ENCODE measurements around the gene NFILZ. TPM values are rescaled to one million over a fixed set of nuclear protein-coding genes. Genes with fewer than 3 reads are reported as not detected.

Gene NFILZ
- total RNA-seq, 6 donors from 2014 or later = not detected

- no peaks in the 10 kb centered on the region for H3K36me3 ChIP-seq
- ATAC-seq (ENCODE audit: low FRiP score in 2 of 2) (no peak), DNase-seq (no peak)
- no peaks in the 10 kb centered on the region for H3K27me3 ChIP-seq
- H3K4me3 ChIP-seq = no peak overlapping the region
- peaks cover 0 to 5% (median 0%) of the 10 kb centered on the region in 4 donors for H3K9me3 ChIP-seq
- H3K27ac ChIP-seq = no peak overlapping the region
- no peak for TF ChIP-seq POLR2A (IDR thresholded peaks at IDR 0.05)
- TF ChIP-seq CTCF (IDR thresholded peaks at IDR 0.05) = no peak
- no peak for TF ChIP-seq POLR2AphosphoS5 (IDR thresholded peaks at IDR 0.05)
- TF ChIP-seq EP300 (IDR thresholded peaks at IDR 0.05) = no peak
- H3K4me1 ChIP-seq = no peaks in the 10 kb centered on the region
Measured at GRCh38 chr19:8678244-8678807, 47.9 kb downstream of the NFILZ start.

Other genes with a start within 250 kb of the NFILZ start
- gene RAB11B, start 240.3 kb upstream of the NFILZ start, total RNA-seq = 100 to 1,000 TPM in 4 of 6 donors, 10 to 100 TPM in 2; 55.0 to 158 (median 130) TPM
- gene MARCHF2, start 217.3 kb upstream of the NFILZ start, total RNA-seq = 100 to 1,000 TPM in 3 of 6 donors, 10 to 100 TPM in 3; 72.2 to 266 (median 111) TPM
- gene HNRNPM, start 185.7 kb upstream of the NFILZ start, total RNA-seq = 100 to 1,000 TPM in 5 of 6 donors, 10 to 100 TPM in 1; 95.2 to 188 (median 149) TPM
- gene PRAM1, start 128.0 kb upstream of the NFILZ start, total RNA-seq = 10 to 100 TPM in 4 of 6 donors, 1 to 10 TPM in 2; 8.7 to 66.0 (median 36.4) TPM
- gene ZNF414, start 116.5 kb upstream of the NFILZ start, total RNA-seq = 10 to 100 TPM; 10.5 to 39.8 (median 25.4) TPM
- 100 to 1,000 TPM in 4 of 6 donors, 10 to 100 TPM in 2; 47.3 to 246 (median 127) TPM for gene MYO1F, start 53.2 kb upstream of the NFILZ start, total RNA-seq
- 100 to 1,000 TPM in 1 of 6 donors, 10 to 100 TPM in 5; 11.9 to 103 (median 19.8) TPM for gene ADAMTS10, start 19.9 kb upstream of the NFILZ start, total RNA-seq
- gene ACTL9, start 68.2 kb downstream of the NFILZ start, total RNA-seq = not detected
- gene OR2Z1, start 91.0 kb downstream of the NFILZ start, total RNA-seq = not detected
- gene ZNF558, start 201.7 kb downstream of the NFILZ start, total RNA-seq = 10 to 100 TPM; 18.2 to 36.8 (median 25.7) TPM
- not detected for gene MBD3L1, start 201.7 kb downstream of the NFILZ start, total RNA-seq